OCI-LY1 (cell line): ENCODE measurements around the gene PYY.

ENCODE experiments used
- H2AFZ ChIP-seq: fragments of 200-600 bp; sonication (generic), shearing (Covaris generic); 2 replicates; pipeline ENCODE4 v1.6.0; 2014; ENCODE audit warnings: antibody characterized with exemption, mild to moderate bottlenecking, low read length
- H3F3A ChIP-seq: fragments of 200-600 bp; sonication (generic), shearing (Covaris generic); 2 replicates; pipeline ENCODE4 v1.6.0; 2014; ENCODE audit warnings: mild to moderate bottlenecking, antibody characterized with exemption, low read length, moderate library complexity; ENCODE audit not compliant: insufficient read depth
- H3K27ac ChIP-seq: fragments of 200-600 bp; sonication (generic); 2 replicates; pipeline ENCODE4 v1.5.1; 2014; ENCODE audit warnings: low read length, mixed run types, mild to moderate bottlenecking, low read depth; ENCODE audit not compliant: poor library complexity, severe bottlenecking
- H3K27me3 ChIP-seq: fragments of 200-600 bp; sonication (generic); 2 replicates; pipeline ENCODE4 v1.6.0; 2014; ENCODE audit warnings: antibody characterized with exemption, mild to moderate bottlenecking, low read length, moderate library complexity; ENCODE audit not compliant: insufficient read depth
- H3K36me3 ChIP-seq: fragments of 200-600 bp; sonication (generic); 2 replicates; pipeline ENCODE4 v1.6.1; 2014; ENCODE audit warnings: mild to moderate bottlenecking, antibody characterized with exemption, low read length, moderate library complexity, mixed read lengths; ENCODE audit not compliant: insufficient read depth
- H3K4me1 ChIP-seq: fragments of 200-600 bp; sonication (generic); 2 replicates; pipeline ENCODE4 v1.5.1; 2014; ENCODE audit warnings: mild to moderate bottlenecking, low read length, moderate library complexity; ENCODE audit not compliant: insufficient read depth, severe bottlenecking
- H3K4me2 ChIP-seq: fragments of 200-600 bp; sonication (generic), shearing (Covaris generic); 2 replicates; pipeline ENCODE4 v1.6.1; 2014; ENCODE audit warnings: low read length
- H3K4me3 ChIP-seq: fragments of 200-600 bp; sonication (generic); 2 replicates; pipeline ENCODE4 v1.5.1; 2014; ENCODE audit warnings: low read length, low read depth, mild to moderate bottlenecking, mixed read lengths; ENCODE audit not compliant: poor library complexity, severe bottlenecking
- H3K79me2 ChIP-seq: fragments of 200-600 bp; shearing (Covaris generic); 2 replicates; pipeline ENCODE4 v1.6.1; 2016; ENCODE audit warnings: mixed run types, low read length, mixed read lengths; ENCODE audit not compliant: insufficient read depth
- H3K9ac ChIP-seq: fragments of 200-600 bp; sonication (generic), shearing (Covaris generic); 2 replicates; pipeline ENCODE4 v1.6.1; 2014; ENCODE audit warnings: mild to moderate bottlenecking, low read length, mixed read lengths
- H3K9me2 ChIP-seq: fragments of 200-600 bp; sonication (generic), shearing (Covaris generic); 2 replicates; pipeline ENCODE4 v1.6.1; 2014; ENCODE audit warnings: low read depth, mild to moderate bottlenecking, low read length, mixed read lengths
- H3K9me3 ChIP-seq: fragments of 200-600 bp; shearing (Covaris generic); 2 replicates; pipeline ENCODE4 v1.6.1; 2014; ENCODE audit warnings: low read length, mixed read lengths
- H4K20me1 ChIP-seq: fragments of 200-600 bp; sonication (generic), shearing (Covaris generic); 2 replicates; pipeline ENCODE4 v1.6.0; 2016; ENCODE audit warnings: mild to moderate bottlenecking, low read length; ENCODE audit not compliant: insufficient read depth
- EZH2 ChIP-seq: fragments of 200-600 bp; sonication (generic), shearing (Covaris generic); IDR thresholded peaks from 2 replicates; pipeline ENCODE4 v1.8.0; 2017; ENCODE audit warnings: borderline replicate concordance, mixed run types, mild to moderate bottlenecking, antibody characterized with exemption, low read length, moderate library complexity, mixed read lengths
- TF ChIP-seq, protein P1 (sequence below): fragments of 200-600 bp; sonication (generic), shearing (Covaris generic); IDR thresholded peaks from 2 replicates; pipeline ENCODE4 v1.5.1; 2017; ENCODE audit warnings: mild to moderate bottlenecking, antibody characterized with exemption, low read length, moderate library complexity, mixed read lengths

PYY gene

DNA sequence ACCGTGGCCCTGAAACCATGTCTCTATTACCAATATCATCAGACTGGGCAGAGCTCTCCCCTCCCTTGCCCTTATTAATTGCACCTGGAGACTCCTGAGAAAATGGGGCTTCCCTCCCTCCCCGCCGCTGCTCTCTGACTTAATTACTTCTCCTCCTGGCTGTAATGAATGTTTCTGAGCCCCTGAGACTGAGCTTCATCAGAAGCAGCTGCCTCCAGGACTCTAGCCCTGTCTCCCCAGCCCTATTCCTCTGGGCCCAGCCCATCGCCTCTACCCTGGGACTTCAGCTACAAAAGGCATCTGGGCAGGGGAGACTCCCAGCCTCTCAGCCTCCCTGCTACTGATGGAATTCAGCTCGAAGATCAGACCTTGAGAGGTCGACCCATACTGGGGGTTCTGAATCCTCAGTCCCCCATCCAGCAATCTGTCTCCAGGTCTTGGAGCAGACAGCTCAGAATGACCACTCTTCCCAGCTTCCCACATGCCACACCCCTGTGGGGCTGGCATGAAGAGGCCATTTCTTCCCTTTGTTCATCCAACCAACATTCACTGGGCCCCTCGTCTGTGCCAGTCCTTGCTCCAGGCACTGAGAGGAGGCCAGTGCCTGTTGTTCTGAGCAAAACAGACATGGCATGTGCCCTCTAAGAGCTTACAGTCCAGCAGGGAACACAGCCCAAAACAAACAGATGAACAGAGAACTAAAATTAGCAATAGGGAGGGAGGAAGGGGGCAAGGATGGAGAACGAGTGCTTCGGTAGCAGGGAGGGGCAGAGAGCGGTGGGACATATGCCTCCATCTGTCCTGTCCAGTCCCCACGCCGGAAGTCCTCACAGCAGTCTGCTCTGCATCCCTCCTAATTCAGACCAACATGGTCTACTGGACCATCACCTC lies 33.6 kb upstream of the PYY start:
- Histone ChIP-seq H3K36me3 (no peaks in the 10 kb centered on the region), H3K4me1 (no peaks in the 10 kb centered on the region), H3K9ac (no peak overlapping the region), H3K79me2 (no peaks in the 10 kb centered on the region), H3F3A (no peaks in the 10 kb centered on the region), H3K4me3 (no peak overlapping the region), H3K9me3 (no peaks in the 10 kb centered on the region), H2AFZ (no peak overlapping the region), H3K27ac (no peak overlapping the region), H3K4me2 (no peak overlapping the region), H4K20me1 (no peaks in the 10 kb centered on the region), H3K9me2 (no peaks in the 10 kb centered on the region), H3K27me3 (0 out of 2 replicates have a peak, but pooled peaks cover 6% of the 10 kb centered on the region)
- no peak for TF ChIP-seq EZH2
- TF ChIP-seq, protein P1, sequence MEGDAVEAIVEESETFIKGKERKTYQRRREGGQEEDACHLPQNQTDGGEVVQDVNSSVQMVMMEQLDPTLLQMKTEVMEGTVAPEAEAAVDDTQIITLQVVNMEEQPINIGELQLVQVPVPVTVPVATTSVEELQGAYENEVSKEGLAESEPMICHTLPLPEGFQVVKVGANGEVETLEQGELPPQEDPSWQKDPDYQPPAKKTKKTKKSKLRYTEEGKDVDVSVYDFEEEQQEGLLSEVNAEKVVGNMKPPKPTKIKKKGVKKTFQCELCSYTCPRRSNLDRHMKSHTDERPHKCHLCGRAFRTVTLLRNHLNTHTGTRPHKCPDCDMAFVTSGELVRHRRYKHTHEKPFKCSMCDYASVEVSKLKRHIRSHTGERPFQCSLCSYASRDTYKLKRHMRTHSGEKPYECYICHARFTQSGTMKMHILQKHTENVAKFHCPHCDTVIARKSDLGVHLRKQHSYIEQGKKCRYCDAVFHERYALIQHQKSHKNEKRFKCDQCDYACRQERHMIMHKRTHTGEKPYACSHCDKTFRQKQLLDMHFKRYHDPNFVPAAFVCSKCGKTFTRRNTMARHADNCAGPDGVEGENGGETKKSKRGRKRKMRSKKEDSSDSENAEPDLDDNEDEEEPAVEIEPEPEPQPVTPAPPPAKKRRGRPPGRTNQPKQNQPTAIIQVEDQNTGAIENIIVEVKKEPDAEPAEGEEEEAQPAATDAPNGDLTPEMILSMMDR, result no peak

DNA sequence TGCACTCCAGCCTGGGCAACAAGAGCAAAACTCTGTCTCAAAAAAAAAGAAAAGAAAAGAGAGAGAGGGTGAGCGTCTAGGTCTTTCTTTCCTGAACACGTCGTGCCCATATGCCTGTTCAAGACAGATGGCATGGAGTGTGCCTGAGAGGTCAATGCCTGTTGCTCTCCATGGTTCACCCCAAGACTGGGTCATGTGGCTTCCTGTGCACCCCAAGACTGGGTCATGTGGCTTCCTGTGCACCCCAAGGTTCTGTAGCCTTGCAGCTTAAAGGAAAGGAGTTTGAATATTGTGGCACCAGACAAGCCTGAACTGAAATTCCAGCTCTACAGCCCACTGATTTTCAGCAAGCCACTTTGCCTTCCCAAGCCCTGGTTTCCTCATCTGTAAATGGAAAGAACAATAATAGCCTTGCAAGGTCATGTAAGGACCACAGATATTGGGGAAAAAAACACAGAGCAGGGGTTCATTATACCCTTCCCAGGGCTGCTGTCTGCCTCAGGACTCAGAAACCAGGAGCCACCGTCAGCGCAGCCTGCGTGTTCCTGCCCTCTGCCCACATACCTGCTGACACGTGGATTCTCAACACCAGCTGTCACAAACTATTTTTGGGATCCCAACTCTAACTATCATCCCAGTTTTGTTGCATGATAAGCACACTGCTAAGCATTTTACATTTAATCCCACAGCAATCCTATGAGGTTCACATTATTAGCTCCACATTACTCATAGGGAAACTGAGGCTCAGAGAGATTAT lies 32.7 kb upstream of the PYY start:
- 0 out of 2 replicates have a peak, but pooled peaks cover 6% of the 10 kb centered on the region for H3K27me3 ChIP-seq
- no peak overlapping the region for H3K4me3 ChIP-seq
- no peaks in the 10 kb centered on the region for H3K4me1 ChIP-seq
- H4K20me1 ChIP-seq, result no peaks in the 10 kb centered on the region
- TF ChIP-seq, protein P1, result no peak
- no peak for TF ChIP-seq EZH2
- no peak overlapping the region for H3K4me2 ChIP-seq
- H3K27ac ChIP-seq, result no peak overlapping the region
- H3K36me3 ChIP-seq, result no peaks in the 10 kb centered on the region
- H3K9me3 ChIP-seq, result no peaks in the 10 kb centered on the region
- no peak overlapping the region for H2AFZ ChIP-seq
- no peak overlapping the region for H3K9ac ChIP-seq
- H3K79me2 ChIP-seq, result no peaks in the 10 kb centered on the region
- H3F3A ChIP-seq, result no peaks in the 10 kb centered on the region
- no peaks in the 10 kb centered on the region for H3K9me2 ChIP-seq

DNA sequence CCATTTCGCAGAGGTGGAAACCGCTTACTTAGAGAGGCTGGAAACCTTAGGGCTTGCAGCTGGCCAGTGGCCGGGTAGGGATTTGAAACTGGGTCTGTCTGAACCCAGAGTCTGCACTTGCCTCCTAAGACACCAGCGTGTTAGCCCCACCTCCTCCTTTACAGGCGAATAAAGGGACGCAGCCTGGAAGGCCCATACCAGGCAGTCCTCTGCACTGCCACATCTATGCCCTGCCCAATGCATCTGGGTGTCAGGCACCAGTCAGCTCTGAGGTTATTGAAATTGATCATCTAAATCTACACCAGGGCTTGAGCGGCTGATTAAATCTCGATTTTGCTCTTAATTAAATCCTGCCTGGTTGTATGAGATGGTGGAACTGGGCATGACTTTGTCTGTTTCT lies 30.8 kb upstream of the PYY start:
- no peaks in the 10 kb centered on the region for H3K36me3 ChIP-seq
- H4K20me1 ChIP-seq, result no peaks in the 10 kb centered on the region
- H3K4me3 ChIP-seq, result no peak overlapping the region
- no peaks in the 10 kb centered on the region for H3K4me1 ChIP-seq
- H3K27ac ChIP-seq, result no peak overlapping the region
- H3K9ac ChIP-seq, result no peak overlapping the region
- no peak overlapping the region for H3K4me2 ChIP-seq
- no peaks in the 10 kb centered on the region for H3F3A ChIP-seq
- no peak overlapping the region for H2AFZ ChIP-seq
- no peaks in the 10 kb centered on the region for H3K9me2 ChIP-seq
- TF ChIP-seq, protein P1, result no peak
- no peak for TF ChIP-seq EZH2
- 0 out of 2 replicates have a peak, but pooled peaks cover 6% of the 10 kb centered on the region for H3K27me3 ChIP-seq
- no peaks in the 10 kb centered on the region for H3K79me2 ChIP-seq
- H3K9me3 ChIP-seq, result no peaks in the 10 kb centered on the region
